Limb (tissue), 2 donors: Measurements from ENCODE around the gene TMSB15A.
"Not testable (repeated sequence)": the region's sequence is repeated elsewhere in the genome, so short reads cannot be mapped to it uniquely, and the experiment has no call there.

Experiments used
- DNase-seq, 2 donors: peaks; one replicate each; pipeline ENCODE4 v3.0.0-alpha.2; 2016; ENCODE audit errors: extremely low spot score in 2 of 2

TMSB15A gene

DNA sequence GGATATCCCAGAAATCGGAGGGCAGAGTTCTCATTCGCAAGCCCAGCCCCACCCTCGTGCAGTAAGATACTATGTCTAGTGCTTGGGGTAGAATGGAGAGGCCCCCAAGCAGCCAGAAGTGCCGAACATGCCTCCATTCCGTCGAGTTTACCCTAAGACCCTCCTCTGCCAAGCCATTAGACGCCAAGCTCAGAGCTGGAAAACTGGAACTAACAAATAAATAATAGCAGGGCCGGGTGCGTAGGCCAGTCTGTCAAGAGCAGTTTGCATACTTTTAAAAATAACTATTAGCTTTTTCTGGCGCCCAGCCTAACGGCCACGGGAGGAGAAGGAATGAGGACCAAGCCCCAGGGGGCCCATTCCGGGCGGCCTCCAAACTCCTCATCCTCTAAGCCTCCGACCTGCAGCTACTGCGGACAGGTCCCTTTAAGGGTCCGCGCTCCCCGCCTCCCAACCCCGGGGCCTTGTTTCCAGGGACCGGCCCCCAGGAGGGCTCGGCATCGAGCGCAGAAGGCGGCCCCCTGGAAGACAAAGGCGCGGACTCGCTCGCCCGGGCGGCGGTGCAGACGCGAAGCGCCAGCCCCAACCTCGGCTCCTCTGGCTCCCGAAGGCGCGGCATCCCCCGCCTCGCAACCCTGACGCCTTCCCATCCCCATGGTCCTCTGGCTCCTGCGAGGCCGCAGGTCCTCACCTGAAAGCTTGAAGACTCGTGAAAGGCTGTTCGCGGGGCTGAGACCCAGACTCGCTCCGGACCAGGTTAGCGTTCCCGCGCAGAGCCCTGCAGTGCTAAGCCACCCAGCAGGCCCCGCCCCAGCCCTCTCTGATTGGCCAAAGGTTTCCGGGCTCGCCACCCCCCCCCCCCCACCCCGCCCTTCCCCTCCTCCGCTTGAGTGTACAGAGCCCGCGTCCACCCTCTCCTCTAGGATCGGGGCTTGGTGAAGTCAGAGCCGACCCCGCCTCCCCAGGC lies at the start of gene TMSB15A:
Gene TMSB15A (minus strand): TSS at position 765 of the 967 bp plus-strand sequence.
- peak; percentile 64 to 88 for DNase-seq

DNA sequence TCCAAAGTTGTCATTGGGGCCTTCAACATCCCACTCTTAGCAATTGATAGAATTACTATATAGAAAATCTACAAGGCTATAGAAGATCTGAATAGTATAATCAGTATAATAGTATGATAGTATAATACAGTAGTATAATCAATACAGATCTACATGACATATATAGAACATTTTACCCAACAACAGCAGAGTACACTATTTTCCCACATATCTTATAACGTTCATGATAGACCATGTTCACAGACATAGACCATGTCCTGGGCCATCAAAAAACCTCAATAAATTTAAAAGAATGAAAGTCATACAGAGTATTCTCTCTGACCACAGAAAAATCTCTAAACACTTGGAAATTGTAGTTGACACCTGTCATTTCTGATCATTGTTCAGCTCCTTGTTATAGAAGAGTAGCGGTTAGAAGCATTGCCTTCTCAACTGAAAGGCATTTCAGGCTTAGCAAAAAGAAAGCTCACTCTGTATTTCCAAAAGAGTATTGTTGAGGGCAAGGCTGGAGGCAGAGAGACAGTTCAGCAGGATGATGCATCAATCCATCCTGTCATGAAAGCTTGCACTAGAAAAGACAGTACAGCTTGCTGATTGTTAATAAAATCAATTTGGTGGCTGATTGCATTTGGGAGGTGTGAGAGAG lies 44.0 kb upstream of the TMSB15A start:
- no peak for DNase-seq

DNA sequence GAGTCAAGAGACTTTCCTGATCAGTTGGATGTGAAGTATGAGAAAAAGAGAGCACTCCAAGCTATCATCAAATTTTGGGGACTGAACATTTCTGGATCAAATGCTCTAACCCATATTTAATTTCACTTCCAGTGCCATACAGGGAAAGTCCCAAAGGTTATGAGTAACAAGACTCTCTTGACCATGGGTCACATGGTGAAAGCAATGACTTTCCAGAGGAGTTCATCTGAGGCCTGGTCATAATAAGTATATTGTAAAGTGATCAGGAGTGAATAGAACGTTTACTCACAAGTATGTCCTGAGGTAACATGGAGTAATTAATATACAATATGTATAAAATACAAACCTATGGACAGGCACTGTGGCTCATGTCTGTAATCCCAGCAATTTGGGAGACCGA lies 42.1 kb upstream of the TMSB15A start:
- no peak for DNase-seq

DNA sequence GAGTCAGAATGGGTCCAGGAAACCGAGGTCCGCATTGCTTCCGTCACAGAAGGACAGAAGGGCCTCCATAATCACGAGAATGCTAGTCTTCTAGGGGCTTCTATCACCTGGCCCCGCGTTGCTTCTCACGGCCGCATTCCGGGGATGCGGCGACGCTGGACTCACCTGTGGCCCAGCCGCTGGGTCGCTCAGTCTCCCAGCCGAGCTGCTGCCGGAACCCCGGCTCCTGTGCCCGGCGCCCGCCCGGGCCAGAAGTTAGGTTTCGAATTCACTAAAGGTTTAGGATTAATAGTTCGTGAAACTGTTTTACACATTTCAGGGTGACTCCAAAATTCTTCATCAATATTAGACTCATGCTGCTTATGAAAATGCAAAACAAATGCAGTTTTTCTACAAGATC lies 31.7 kb upstream of the TMSB15A start:
- no peak for DNase-seq

DNA sequence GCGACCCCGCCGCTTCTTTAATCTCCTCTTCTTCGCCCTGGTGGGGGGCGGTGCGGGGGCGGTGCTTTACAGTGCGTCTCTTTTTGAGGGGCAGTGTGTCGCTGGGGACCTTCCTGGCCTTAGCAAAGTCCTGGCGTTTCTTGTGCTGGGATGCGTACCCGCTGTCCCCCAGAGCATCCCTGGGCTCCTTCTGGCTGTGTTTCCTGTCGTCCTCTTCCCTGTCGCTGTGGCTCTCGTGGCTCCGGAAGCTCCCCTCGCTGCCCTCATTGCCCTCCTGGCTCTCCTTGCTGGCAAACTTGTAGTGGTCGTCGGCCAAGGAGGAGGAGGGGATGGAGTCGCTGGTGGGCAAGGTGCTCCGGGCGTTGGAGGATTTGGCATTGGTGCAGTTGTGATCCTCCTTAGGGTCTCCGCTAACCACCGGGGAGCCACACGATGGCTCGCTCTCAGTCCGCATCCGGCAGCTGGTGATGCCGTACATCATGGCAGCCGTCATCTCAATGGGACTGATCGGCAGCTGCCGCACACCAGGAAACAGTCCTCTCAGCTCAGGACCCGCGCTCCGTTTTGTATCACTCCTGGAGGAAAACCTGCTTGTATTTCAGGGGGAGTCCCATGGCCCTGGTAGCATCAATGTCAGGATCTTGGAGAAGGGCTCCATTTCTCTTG lies 30.4 kb upstream of the TMSB15A start:
- peak in 1 of 2 donors; percentile 26 for DNase-seq

DNA sequence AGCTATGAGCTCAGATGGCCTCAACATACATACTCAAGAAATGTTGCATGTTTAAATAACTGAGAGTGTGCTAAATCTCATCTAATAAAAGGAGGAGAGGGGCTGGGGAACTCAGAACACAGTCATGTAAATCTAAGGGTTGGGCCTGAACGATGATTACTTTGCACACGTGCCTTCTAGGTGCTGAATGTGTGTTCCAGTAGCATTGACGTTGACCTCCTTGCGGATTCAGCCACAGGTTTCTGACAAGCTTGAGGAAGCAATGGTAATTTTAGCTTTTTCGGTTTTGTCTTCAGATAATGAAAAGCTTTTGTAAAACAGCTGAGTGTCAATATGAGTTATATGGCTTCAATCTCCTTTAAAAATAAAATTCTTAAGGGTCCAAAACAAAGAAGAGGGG lies 29.6 kb upstream of the TMSB15A start:
- not testable (repeated sequence) for DNase-seq

DNA sequence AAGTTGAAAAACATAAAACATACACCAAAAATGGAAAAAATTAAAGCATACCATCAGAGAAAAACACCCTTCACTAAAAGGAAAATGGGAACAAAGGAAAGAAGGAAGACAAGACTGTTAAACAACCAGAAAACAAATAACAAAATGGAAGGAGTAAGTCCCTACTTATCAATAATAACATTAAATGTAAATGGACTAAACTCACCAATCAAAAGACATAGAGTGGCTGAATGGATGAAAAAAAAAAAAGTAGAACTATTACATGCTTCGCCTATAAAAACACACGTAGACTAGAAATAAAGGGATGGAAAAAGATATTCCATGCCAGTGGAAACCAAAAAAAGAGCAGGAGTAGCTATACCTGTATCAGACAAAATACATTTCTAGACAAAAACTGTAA lies 19.4 kb upstream of the TMSB15A start:
- no peak for DNase-seq

DNA sequence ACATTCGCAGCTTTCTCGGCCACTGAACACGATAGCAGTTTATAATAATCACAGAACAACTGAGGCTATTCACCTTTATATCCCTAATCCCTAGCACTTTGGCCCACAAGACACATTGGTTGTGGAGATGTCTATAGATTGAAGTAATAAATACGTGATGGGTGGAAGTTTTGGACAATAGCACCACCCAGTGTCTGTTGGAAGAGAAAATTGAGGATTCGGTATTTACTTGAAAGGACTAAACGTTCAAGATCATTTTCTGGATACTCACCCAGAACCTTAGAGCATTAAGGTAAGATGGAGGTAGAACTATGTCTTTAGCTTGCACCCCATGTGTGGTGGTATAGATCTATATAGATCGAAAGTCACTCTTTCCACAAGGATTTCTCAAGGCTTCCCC lies 787 bp upstream of the TMSB15A start:
- peak in 1 of 2 donors; percentile 3 for DNase-seq

DNA sequence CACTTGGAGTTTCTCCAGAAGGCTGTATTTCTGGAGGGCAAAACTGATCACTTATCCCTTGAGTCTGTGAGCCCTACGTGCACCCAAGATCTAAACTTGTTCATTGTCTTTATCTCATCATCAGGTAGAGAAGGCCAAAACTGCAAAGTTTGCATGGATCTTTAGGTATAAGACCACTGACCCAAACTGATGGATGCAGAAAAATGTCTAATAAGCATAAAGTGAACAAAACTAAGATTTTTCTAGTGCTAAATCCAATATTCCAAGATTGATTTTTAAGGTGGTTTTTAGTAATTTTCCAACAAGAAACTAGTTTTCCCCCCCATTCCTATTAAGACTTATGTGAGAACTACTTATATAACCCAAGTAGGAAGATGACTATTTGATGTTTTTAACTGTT lies 2.0 kb downstream of the TMSB15A start:
- DNase-seq, result no peak

DNA sequence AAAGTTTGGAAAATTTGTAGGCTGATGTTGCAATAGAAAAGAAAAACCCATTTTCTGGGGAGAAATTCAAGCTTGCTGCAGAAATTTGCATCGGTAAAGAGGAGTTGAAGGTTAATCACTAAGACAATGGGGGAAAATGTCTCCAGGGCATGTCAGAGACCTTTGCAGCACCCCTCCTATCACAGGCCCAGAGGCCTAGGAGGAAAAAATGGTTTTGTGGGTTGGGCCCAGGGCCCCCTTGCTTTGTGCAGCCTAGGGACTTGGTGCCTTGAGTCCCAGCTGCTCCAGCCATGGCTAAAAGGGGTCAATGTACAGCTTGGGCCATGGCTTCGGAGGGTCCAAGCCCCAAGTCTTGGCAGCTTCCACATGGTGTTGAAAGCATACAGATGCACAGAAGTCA lies 17.8 kb downstream of the TMSB15A start:
- no peak for DNase-seq

DNA sequence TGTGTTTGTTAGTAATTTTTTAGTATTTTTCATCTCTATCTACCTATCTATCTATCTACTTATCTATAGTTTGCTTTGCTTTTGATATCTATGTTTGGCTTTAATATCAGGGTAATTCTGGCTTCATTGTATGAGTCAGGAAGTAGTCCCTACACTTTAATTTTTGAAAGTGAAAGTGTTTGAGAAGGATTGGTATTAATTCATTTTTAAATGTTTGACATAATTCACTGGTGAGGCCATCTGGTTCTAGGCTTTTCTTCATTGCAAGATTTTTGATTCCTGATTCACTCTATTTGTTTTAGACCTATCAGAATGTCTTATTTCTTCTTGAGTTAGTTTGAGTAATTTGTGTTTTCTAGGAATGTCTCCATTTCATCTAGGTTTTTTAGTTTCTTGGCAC lies 24.8 kb downstream of the TMSB15A start:
- DNase-seq, result no peak

DNA sequence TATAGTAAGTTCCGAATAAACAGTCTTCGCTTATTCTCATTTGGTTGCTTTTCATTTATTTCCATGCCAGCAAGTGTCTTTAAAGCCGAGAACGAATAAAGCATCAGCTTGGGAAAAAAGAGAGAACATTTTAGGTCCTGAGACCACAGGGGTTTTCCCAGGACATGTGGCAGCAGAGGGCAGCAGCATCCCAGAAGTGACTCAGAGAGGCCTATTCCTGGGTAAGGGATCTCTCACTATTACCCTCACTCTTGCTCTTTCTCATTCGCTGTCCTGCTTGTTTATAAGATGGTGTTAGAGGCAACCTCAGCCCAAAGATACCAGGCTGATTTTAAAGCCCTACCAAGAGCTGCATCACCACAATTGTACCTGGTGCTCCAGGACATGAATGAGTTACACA lies 37.8 kb downstream of the TMSB15A start:
- DNase-seq, result not testable (repeated sequence)

DNA sequence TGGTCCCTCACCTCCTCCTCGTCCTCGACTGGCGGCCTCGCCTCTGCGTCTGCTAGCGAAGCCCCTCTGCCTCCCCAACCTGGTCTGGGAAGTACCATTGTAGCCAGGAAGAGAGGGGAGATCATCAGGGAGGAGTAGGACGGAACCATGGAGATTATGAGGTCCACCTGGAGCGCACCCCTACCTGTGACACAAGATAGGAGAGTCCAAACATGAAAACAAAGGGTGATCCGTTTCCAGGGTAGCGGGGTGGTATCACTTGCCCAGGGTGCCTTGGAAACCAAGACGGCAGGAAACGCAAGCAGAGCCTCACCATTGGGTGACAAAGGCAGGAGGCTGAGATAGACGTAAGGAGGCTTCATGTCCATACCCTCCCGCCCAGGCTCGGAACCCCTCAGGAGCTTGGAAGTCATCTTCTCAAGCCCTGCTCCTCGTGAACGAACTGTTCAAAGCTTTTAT lies 44.7 kb downstream of the TMSB15A start, which contains the start of gene TCP11X2:
Gene TCP11X2 (minus strand): TSS at position 51 of the 459 bp plus-strand sequence.
- DNase-seq, result not testable (repeated sequence)

DNA sequence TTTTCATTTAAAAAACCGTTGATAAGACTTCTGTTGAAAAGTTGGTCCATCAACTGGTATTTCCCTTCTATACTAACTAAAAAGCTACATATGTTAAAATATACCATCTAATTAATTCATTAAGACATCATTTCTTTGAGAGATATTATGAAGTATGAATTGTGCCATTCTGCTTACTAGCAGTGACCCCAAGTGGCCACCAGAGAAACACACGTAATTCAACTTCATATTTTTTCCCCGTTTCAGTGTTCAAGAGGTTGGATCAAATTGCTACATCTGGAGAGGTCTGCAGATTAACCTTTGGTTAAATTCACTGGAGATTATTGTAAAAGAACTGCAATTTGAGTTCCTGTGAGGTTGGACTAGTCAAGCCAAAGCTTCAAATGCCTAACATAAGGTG lies 46.3 kb downstream of the TMSB15A start:
- not testable (repeated sequence) for DNase-seq
